Duodenal mucosa (tissue), 2 donors: ENCODE results near the gene PHRF1.

ENCODE experiments used
- H3K27ac ChIP-seq: one replicate; pipeline ENCODE4 v1.7.0; 2013; ENCODE audit warnings: low read depth, low read length
- H3K27me3 ChIP-seq, 2 donors: one replicate each; pipeline ENCODE4 v1.7.0; 2013; ENCODE audit warnings: low read length in 2 of 2, control low read depth in 1 of 2; ENCODE audit not compliant: insufficient read depth in 2 of 2, control insufficient read depth in 1 of 2
- H3K36me3 ChIP-seq, 2 donors: one replicate each; pipeline ENCODE4 v1.7.0; 2013; ENCODE audit warnings: low read length in 2 of 2, control low read depth in 1 of 2; ENCODE audit not compliant: insufficient read depth in 2 of 2, control insufficient read depth in 1 of 2
- H3K4me1 ChIP-seq, 2 donors: one replicate each; pipeline ENCODE4 v1.7.0; 2013; ENCODE audit warnings: low read length in 2 of 2, control low read depth in 1 of 2; ENCODE audit not compliant: insufficient read depth in 2 of 2, control insufficient read depth in 1 of 2
- H3K4me3 ChIP-seq, 2 donors: one replicate each; pipeline ENCODE4 v1.7.0; 2013; ENCODE audit warnings: low read length in 2 of 2, low read depth in 1 of 2
- H3K9ac ChIP-seq, 2 donors: one replicate each; pipeline ENCODE4 v1.7.0; 2013; ENCODE audit warnings: low read length in 2 of 2, low read depth in 1 of 2
- H3K9me3 ChIP-seq, 2 donors: one replicate each; pipeline ENCODE4 v1.7.0; 2013; ENCODE audit warnings: low read length in 2 of 2, control low read depth in 1 of 2; ENCODE audit not compliant: control insufficient read depth in 1 of 2

Gene PHRF1

GRCh38 chr11:558503-558902 is 17.8 kb upstream of the PHRF1 start:
- peaks cover 3 to 11% of the 10 kb centered on the region in 2 donors for H3K27me3 ChIP-seq
- no peak overlapping the region for H3K9ac ChIP-seq
- H3K4me1 ChIP-seq: peaks cover 21 to 36% of the 10 kb centered on the region in 2 donors
- H3K9me3 ChIP-seq: no peaks in the 10 kb centered on the region
- H3K4me3 ChIP-seq: no peak overlapping the region
- peaks cover 0 to 14% of the 10 kb centered on the region in 2 donors for H3K36me3 ChIP-seq
- no peak overlapping the region for H3K27ac ChIP-seq

GRCh38 chr11:559020-559620 is 17.1 kb upstream of the PHRF1 start:
- Histone ChIP-seq H3K27me3 (peaks cover 0 to 11% of the 10 kb centered on the region in 2 donors), H3K4me1 (peaks cover 21 to 35% of the 10 kb centered on the region in 2 donors), H3K36me3 (peaks cover 4 to 21% of the 10 kb centered on the region in 2 donors), H3K4me3 (no peak overlapping the region), H3K9me3 (no peaks in the 10 kb centered on the region), H3K9ac (peak overlapping the region in 1 of 2 donors; percentile 29), H3K27ac (no peak overlapping the region)

- Histone ChIP-seq H3K27me3 (peaks cover 0 to 11% of the 10 kb centered on the region in 2 donors), H3K4me3 (peak overlapping the region; percentile 53 to 71), H3K27ac (peak overlapping the region; percentile 92), H3K36me3 (peaks cover 4 to 24% of the 10 kb centered on the region in 2 donors), H3K9me3 (no peaks in the 10 kb centered on the region), H3K9ac (peak overlapping the region; percentile 77), H3K4me1 (peaks cover 21 to 28% of the 10 kb centered on the region in 2 donors)
These were observed 16.5 kb upstream of the PHRF1 start for GRCh38 chr11:559712-560304.

GRCh38 chr11:560305-561147 is 15.7 kb upstream of the PHRF1 start, which contains the start of the genes LMNTD2 and RASSF7:
Gene LMNTD2 (minus strand): TSS chr11:560738. CDS start chr11:560716, 22 bp downstream.
Gene RASSF7 (plus strand): TSS chr11:560970. CDS start chr11:561769, 799 bp downstream.
- H3K4me1 ChIP-seq: peaks cover 21 to 28% of the 10 kb centered on the region in 2 donors
- peak within 1 kb of the TSS; percentile 92 for H3K27ac ChIP-seq
- H3K9ac ChIP-seq: peak within 1 kb of the TSS; percentile 78 to 81
- H3K4me3 ChIP-seq: peak within 1 kb of the TSS; percentile 80
- H3K27me3 ChIP-seq: peaks cover 0 to 11% of the 10 kb centered on the region in 2 donors
- H3K36me3 ChIP-seq: peaks cover 4 to 24% of the 10 kb centered on the region in 2 donors
- no peaks in the 10 kb centered on the region for H3K9me3 ChIP-seq

- peak overlapping the region; percentile 90 for H3K27ac ChIP-seq
These were observed 14.9 kb upstream of the PHRF1 start for GRCh38 chr11:561148-562003.

GRCh38 chr11:562046-562645 is 14.1 kb upstream of the PHRF1 start:
- Histone ChIP-seq H3K36me3 (peaks cover 4 to 24% of the 10 kb centered on the region in 2 donors), H3K4me3 (peak overlapping the region; percentile 80), H3K4me1 (peaks cover 21 to 28% of the 10 kb centered on the region in 2 donors), H3K27me3 (peaks cover 0 to 2% of the 10 kb centered on the region in 2 donors), H3K27ac (no peak overlapping the region), H3K9ac (peak overlapping the region; percentile 78 to 81), H3K9me3 (no peaks in the 10 kb centered on the region)

More at GRCh38 chr11:561148-562003, 14.9 kb upstream of the PHRF1 start:
- Histone ChIP-seq H3K4me1 (peaks cover 21 to 28% of the 10 kb centered on the region in 2 donors), H3K27me3 (peaks cover 0 to 9% of the 10 kb centered on the region in 2 donors), H3K9ac (peak overlapping the region; percentile 78 to 81), H3K36me3 (peaks cover 4 to 24% of the 10 kb centered on the region in 2 donors), H3K9me3 (no peaks in the 10 kb centered on the region), H3K4me3 (peak overlapping the region; percentile 80)

GRCh38 chr11:563066-563811 is 13.0 kb upstream of the PHRF1 start:
- peaks cover 21 to 35% of the 10 kb centered on the region in 2 donors for H3K4me1 ChIP-seq
- H3K9me3 ChIP-seq: no peaks in the 10 kb centered on the region
- H3K4me3 ChIP-seq: no peak overlapping the region
- no peak overlapping the region for H3K9ac ChIP-seq
- H3K36me3 ChIP-seq: peaks cover 4 to 24% of the 10 kb centered on the region in 2 donors
- no peak overlapping the region for H3K27ac ChIP-seq
- H3K27me3 ChIP-seq: no peaks in the 10 kb centered on the region

GRCh38 chr11:563812-564578 is 12.3 kb upstream of the PHRF1 start:
- Histone ChIP-seq H3K4me3 (no peak overlapping the region), H3K9me3 (no peaks in the 10 kb centered on the region), H3K9ac (no peak overlapping the region), H3K4me1 (peaks cover 21 to 37% of the 10 kb centered on the region in 2 donors), H3K27me3 (no peaks in the 10 kb centered on the region), H3K27ac (no peak overlapping the region), H3K36me3 (peaks cover 4 to 24% of the 10 kb centered on the region in 2 donors)
